Measurements from ENCODE around the gene PCCA.

DNA sequence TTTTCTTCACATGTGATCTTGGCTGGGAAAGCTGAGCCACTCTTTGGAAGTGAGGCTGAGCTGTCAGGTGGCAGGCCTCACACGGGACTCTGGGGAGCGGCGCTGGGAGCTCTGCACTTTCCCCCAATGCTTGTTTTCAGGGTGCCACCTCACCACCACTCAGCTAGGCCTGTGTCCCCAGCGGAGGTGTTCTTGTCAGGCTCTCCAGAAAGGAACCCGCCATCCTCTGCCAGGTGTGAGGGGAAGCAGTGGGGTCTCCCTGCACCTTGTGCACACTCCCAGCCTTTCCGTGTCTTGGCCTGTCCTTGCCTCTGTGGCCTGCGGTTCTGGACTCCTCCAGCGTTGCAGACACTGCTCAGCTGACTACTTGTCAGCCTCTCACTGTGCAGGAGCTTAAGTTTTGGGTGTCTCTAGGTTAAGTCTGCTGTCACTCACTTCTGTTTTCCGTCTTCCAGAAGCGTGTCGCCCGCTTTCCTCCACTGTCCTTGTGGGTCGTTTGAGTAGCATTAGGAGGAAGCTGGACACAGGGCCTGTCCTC is 447.8 kb downstream of the PCCA start:
- TF ChIP-seq CTCF (IDR thresholded peaks at IDR 0.05), result no peak
- TF ChIP-seq POLR2A (IDR thresholded peaks at IDR 0.05), result no peak
- TF ChIP-seq EP300 (IDR thresholded peaks at IDR 0.05), result no peak
